GM21529 (cell line): ENCODE measurements around the gene HOOK1.

Experiments used
- ATAC-seq: cut with Tn5 transposase; IDR thresholded peaks from one replicate; pipeline ENCODE4 v1.9.1; 2021; ENCODE audit not compliant: unreplicated experiment

HOOK1 gene

DNA sequence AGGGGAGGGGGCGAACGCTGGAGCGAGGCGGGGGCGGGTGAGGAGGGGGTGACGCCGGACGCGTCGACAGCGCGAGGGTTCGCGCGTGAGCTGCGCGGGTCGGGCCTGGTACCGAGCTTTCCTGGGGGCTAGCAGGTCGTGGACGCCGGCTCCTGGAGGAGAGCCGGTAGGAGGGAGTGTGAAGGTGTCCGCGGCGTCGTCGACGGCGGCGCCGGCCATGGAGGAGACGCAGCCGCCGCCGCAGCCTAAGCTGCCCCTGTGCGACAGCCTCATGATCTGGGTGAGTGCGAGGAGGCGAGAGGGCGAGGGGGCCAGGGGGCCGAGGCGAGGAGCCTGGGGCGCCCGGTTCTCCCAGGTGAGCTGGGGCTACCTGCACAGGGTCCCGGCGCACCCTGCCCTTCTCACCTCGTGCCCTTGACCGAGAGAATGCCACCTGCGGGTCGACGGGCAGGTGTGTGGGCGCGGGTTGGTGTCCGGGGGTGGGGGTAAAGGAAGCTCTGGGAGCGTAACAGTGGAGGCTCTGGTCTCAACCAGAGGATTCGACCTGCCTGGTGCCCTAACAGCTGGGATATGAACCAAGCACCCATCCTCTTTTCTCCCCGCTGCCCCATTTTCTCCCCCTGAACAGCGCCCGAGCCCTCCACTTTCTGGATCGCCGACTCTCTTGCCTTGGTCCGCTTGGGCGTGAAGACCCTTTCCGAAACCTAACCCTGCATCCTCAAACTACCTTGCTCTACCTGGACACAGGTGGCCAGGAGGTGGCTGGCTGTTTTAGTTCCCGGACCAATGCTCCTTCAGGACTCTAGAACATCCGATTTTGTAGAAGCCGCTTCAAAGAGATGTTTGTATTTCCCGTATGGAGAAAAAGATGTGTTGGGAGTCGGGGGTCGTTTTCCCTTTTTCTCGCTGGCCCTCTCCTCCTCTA, at the start of gene HOOK1:
HOOK1 (plus strand) TSS at position 49 of the 925 bp plus-strand sequence; CDS start at position 218, 169 bp downstream.
- peak; percentile 29 for ATAC-seq

DNA sequence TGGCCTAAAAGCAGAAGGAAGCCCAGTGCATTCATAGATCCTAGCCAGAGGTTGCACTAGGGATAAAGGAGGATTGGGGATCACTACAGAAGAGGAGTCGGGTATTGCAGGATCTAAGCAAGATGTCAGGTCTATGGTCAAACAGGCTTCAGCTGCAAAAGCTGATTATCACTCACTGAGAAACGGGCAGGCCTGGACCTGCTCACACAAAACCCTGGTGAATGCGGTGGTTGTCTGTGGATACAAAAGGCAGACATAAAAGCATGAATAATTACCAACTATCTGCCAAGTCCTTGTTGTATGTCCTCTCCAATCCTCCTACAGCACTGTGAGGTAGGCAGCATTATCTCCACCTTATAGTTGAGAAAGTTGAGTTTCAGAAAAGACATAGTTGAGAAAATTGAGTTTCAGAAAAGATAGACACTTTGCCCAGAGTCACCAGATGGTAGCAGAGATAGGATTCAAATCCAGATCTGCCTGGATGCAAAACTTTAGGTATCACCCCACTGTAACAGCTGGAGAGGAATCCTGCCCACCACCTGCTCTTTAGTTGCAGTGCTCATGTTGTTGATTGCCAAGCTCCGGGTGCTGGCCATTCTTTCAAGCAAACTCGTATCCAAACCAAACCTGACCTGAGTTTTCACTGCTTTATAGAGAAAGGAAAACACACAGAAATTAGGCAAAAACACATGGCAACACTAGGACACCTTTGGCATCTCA, 49.6 kb upstream of the HOOK1 start:
- ATAC-seq, result no peak

DNA sequence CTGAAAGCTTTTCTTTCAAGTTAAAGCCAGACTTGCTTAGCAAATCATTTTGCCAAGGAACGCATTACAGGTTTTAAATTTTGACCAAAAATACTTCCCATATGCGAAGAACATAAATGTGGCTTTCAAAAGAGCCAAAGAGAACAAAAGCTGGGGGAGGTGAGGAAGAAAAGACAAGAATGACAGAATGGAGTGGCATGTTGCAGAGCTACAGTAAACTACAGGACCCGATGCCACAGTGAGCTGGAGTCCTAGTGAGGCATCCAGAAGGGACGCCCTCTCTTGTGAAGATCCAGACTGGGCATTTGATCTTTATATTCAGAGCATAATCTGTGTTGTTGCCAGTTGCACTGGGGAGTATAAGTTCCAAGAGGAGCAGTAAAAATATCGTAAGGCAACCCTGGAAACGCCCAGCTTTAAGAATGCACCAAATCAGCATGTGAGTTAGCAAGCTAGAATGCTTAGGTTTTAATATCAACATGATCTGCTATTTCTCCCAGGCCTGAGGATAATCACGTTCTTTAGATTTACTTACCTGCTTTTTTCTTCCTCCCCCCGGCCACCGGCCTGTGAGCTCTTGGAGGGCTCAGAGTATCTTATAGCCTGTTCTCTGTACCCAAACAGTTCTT, 48.4 kb upstream of the HOOK1 start:
- no peak for ATAC-seq

DNA sequence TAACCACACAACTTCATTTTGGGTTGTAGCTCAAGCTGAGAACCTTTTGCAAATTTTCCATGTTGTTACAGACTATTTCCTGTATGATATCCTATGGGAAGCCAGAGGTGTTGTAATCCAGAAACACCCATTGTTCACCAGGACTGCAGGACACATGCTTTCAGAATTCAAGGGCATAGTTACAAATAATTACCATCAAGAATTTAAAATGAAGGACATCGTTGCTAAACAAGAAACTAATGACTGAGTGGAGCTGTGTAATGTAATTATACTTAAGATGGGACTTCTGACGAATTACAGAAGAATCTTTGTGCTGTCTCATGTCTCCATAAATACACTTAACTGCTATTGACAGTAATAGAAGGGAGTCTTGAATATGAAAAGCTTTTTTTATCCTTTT, 47.6 kb upstream of the HOOK1 start:
- ATAC-seq, result no peak

DNA sequence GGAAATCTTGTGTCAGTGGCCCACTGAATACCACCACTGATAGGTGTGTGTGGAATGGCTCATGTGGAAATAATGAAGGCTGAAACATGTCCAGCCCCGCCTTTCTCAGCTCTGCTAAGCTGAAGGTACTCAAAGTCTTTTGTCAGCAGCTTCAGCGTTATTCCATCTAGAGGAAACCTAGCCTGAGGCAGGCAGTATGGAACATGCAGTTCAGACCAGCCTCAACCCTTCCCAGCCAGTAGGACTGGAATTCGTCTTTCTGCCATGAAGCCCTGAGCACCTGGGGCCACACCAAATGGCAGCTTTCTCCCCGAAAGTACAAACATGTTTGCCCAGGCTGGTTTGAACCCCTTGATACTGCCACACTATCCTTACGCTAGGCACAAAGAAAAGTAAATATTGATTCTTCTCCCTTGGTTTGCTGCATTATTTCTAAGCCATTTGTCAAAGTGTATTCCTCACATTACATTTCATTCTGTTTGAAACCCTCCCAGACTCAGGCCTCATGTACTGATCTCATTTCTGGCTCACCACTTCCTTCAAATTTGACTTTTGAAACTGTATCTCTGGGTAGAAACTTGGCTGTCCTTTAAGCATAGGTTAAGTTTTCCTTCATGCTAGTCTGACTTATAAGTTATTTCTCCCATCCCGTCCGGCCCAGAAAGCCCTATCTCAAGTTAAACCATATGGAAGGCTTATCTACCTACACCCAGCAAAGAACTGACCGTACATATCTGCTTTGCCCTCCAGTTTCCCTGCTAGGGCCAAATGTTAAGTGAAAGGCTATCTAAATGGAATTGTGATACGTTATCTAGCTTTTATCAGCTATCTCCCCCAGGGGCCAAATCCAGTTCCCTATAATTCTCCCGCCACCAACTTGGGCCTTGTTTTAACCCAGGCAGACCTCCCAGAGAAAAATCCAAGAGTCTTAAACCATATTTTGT, 45.7 kb upstream of the HOOK1 start:
- no peak for ATAC-seq

DNA sequence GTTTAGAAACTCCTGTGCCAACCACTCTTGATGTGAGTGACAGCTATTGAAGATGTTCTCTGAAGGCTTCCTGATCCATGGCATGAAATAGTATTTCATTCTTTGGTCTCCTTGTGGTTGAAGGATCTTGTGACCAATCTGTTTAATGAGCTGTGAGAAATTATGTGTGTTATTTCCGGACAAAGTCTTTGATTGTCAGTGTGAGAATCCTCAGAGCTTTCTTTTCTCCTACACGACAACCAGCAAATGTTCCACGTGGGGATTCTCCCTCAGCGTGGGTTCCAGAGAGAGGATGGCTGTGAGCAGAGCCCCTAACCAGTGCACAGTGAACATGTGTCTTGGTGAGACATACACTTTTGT, 45.0 kb upstream of the HOOK1 start:
- ATAC-seq, result no peak

DNA sequence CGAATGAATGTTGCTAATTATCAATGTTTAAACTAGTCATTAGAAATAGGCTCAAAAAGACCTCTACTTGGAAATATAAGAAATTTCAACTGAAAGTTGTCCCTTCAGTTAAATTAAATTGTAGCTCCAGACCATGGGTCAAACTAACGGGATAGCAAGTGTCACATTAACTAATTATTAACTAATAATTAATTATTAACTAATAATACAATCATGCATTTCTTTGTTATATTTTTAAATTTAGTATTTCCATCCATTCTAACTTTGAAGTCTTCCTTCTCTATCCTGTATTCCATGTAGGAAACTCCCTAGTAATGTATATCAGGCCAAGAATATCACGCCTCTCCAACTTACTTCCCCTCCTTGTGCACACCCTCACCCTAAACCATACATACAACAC, 43.4 kb upstream of the HOOK1 start:
- ATAC-seq, result no peak

DNA sequence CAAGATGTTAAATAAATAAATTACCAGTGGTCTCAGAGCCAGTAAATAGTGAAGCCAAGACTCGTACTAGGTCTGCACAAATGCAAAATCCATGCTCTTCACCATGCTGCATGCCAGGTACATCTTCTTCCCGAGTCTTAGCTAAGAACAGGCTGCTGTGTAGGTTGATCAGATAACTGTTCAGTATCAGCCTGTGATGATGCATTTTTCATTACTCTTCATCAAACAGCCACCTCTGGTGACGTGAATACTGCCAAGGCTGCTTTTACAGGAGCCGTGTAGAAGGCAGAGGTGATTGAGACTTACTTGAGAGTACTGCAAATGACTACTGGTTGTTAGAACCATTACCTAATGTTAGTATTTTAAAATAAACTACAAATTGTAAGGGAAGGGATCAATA, 39.3 kb upstream of the HOOK1 start:
- ATAC-seq, result no peak

DNA sequence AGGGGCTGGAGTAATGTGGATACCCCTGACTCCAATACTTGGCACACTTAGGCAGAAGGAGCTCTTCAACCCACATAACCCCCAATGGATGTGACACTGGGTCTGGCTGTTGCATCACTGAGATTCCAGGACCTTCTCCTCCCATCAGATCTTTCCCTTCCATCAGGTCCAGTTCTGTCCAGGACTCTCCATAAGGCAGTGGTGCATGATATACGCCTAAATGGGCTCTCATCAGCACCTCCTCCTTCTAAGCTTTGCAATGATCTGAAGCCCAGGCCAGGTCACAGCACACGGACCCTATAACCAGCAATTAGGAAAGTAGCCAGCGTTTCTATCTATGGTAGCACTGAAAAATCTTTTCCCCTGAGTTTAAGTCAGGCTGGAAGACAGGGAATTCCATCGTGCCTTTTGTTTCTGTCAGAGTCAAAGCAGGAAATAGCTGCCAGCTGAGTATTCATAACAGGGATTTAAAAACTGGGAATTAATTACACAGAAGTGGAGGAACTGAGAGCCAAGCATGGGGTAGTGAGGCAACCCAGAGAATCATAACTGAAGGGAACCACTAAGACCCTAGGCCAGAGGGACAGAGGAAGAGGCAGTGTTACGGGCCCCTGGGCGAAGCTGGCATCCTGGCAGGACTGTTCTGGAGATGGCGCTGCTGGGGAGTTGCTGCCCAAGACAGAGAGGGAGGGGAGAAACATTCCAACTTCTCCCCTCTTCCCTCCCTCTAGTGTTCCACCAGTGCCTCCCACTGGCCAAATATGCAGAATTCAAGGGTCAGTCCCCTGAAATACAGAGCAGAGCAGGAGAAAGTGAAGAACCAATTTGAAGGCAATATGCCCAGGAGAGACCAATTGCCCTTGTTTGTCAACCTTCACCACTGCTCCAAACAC, 37.5 kb upstream of the HOOK1 start:
- no peak for ATAC-seq

DNA sequence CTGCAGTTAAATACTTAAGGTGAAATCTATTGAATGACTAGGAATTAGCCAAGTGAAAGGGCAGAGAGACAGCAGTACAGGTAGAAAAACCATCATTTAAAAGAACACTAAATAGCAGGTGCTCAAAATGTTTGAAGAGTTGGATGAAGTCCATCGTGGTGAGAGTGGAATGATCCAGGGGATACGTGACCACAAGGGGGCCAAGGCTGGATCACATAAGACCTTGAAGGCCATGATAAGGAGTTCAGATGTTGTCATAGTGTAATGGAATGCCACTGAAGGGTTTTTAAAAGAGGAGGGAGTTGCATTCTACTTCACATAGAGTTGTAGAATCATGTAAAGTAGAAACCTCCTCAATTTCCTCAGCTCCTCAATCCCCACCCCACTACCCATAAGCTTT, 34.8 kb upstream of the HOOK1 start:
- ATAC-seq, result no peak

DNA sequence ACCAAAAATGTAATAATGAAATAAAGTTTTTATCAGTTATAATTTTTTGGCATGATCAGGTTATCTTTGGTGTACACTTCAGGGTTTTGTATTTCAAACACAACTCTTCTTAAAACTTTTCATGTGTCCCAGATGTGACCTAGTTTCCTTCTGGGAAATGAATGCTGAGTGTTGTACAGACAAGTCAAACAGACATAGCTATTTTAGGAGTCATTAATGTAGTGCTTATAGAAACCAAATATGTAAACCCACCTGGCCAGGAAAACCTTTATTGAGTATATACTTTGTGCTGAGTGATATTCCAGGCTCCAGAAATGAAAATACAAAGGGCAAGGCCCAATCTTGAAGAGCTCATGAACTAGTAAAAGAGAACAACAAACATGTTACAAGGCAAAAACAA, 25.9 kb upstream of the HOOK1 start:
- no peak for ATAC-seq

DNA sequence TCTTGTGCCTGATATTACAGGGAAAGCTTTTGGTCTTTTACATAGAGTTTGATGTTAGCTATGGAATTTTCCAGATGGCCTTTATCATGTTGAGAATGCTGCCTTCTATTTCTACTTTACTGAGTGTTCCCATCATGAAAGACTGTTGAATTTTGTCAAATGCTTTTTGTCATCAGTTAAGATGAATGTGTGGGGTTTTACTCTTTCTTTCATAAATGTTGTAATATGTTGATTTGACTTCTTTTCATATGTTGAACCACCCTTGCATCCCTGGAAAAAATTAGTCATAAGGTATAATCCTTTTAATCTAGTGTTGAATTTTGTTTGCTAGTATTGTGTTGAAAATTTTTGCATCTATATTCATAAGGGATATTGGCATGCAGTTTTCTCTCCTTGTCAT, 16.1 kb upstream of the HOOK1 start:
- ATAC-seq, result no peak

DNA sequence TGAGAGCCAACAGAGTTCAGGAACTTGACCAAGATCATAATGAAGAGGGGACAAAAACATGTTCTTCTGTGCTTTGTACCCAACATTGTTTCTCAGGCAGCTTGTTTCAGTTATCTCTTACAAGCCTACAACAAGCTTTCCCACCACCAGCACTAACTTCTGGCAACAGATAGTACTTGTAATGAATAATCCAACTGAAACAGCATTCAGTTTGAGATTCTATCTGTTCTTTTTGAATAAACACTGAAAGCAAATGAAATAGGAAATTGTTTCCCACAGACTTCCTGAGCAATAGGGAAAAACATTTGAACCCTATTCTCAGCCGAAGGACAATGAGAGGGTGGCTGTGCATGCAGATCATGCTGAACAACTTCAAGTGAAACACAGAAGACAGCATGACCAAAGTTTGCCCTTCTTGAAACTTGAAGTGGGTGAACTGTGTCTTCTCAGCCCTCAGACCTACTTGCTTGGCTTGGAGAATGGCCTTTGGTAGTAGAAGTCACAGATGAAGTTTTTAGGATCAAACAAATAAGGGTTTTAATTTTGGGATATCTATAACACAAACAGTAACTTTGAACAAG, 11.2 kb upstream of the HOOK1 start:
- no peak for ATAC-seq

DNA sequence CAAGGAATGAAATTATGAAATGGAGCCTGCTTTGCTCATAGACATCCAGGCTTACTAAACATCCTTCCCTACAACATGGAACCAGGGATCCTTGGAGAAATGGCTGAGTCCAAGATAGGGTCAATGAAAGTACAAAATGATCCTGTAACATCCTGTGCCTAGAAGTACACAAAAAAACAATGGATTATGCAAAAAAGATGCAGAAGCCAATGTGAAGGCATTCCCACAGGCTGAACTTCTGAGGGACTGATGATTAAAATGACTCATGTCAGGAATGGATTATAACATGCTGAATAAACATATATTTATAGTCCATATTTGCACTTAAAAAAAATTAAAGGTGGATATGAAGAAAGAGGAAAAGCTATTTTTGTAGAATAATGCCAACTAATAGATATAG, 10.4 kb upstream of the HOOK1 start:
- no peak for ATAC-seq

DNA sequence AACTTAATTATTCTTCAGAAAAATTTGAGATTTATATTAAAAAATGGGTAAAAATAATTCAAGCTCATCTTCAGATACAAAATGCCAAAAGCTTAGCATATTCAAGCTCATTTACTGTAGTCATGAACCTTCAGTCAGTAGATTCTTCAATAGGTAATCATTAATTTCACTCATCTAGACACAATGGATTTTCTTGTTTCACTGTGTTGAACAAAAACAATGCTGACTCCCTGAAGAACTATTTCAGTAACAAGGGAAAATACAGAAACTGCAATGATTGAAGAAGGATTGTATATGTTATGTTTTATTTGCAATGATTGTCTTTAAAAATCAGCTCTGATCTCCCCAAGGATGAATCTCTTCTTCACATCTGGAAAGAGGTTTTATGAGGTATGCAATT, 9.2 kb upstream of the HOOK1 start:
- no peak for ATAC-seq

DNA sequence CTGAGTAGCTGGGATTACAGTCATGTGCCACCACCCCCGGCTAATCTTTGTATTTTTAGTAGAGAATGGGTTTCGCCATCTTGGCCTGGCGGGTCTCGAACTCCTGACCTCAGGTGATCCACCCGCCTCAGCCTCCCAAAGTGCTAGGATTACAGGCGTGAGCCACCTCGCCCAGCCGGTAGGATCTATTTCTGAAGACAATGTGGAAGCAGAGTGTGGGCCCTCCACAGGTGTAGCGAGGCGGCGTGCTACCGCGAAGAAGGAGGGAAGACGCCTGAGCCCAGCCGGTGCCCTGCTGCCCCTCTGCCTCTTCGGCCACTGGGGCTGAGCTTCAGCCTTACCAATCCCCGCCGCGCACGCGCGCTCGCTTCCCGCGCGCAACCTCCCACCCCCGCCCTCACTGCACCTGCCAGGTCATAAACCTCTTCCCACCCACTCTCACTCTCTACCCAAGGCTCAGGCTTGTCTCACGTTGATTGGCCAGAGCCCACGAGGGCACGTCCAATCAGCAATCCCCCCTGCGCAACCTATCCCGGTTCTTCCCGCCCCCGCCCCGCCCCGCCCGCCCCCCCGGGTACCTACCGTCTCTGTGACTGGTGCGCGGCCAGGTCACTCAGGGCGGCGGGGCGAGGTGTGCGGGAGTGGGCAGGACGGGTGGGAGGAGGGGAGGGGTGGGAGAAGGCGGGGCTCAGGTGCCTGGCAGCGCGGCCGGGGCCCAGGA, 409 bp upstream of the HOOK1 start:
- ATAC-seq, result peak; percentile 96

DNA sequence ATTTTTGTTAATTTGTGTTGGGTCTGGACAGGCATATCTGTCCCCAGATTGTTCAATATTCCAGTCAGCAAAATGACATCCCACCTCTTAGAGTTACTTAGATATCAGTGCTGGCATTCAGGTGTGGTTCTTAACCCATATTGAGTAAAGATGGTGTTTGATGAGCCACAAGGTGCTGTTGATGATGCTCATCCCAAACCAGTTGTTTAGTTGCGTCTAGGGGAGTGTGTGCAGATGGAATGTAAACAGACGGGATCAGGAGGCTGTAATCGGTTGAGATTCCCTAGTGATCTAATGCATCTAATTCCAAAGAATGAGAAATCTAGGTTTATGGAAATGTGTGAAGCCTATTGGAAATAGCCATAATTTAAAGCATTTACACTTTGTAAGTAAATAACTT, 1.1 kb downstream of the HOOK1 start:
- no peak for ATAC-seq

DNA sequence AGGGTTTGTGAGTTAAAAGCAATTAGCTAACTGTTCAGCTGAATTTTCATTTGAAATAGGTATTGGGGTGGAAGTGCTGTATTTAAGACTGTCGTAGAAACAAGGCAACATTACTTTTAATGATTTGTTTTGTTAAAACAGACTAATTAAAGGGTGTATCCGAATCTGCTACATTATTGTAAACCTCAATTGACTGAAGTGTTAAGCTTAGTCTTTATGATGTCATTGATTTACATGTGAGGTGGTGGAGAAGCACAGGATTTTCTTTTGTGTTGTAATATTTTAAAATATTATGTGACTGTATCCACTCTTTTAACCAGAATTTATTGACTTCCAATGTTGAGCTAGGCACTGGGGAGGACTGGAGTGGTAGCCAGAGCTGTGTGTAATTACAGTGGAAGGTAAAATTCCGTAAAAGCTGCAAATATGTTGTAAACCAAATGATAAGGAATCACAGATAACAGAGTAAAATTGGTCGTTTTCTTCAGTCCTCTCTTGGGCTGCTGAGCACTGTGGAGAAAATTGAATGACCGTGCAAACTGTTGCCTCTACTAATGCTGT, 1.6 kb downstream of the HOOK1 start:
- no peak for ATAC-seq
